Nephron (organoid): ENCODE data around the gene TTC9B.

Experiments
- H3K27ac Mint-ChIP-seq, 3 experiments: 2 replicates each; pipeline ENCODE4 v1.8.0; 2020; ENCODE audit warnings: mixed read lengths in 3 of 3, mild to moderate bottlenecking in 2 of 3, moderate library complexity in 1 of 3
- H3K27me3 Mint-ChIP-seq: 2 replicates; pipeline ENCODE4 v1.8.0; 2021; ENCODE audit warnings: low read depth, mild to moderate bottlenecking, moderate library complexity, mixed read lengths
- H3K36me3 Mint-ChIP-seq: 2 replicates; pipeline ENCODE4 v1.8.0; 2020; ENCODE audit warnings: low read depth, mixed read lengths
- H3K4me1 Mint-ChIP-seq: 2 replicates; pipeline ENCODE4 v1.8.0; 2020; ENCODE audit warnings: mixed read lengths
- H3K4me3 Mint-ChIP-seq, 3 experiments: 2 replicates each; pipeline ENCODE4 v1.8.0; 2020; ENCODE audit warnings: mild to moderate bottlenecking in 3 of 3, mixed read lengths in 3 of 3, moderate library complexity in 2 of 3
- H3K9me3 Mint-ChIP-seq: 2 replicates; pipeline ENCODE4 v1.8.0; 2020; ENCODE audit warnings: mixed read lengths
- CTCF ChIP-seq, 3 experiments: fragments of 200-600 bp; sonication (generic); IDR thresholded peaks; one replicate each; pipeline ENCODE4 v1.5.0; 2021; ENCODE audit warnings: antibody characterized with exemption in 3 of 3; ENCODE audit not compliant: unreplicated experiment in 3 of 3

The TTC9B gene

DNA sequence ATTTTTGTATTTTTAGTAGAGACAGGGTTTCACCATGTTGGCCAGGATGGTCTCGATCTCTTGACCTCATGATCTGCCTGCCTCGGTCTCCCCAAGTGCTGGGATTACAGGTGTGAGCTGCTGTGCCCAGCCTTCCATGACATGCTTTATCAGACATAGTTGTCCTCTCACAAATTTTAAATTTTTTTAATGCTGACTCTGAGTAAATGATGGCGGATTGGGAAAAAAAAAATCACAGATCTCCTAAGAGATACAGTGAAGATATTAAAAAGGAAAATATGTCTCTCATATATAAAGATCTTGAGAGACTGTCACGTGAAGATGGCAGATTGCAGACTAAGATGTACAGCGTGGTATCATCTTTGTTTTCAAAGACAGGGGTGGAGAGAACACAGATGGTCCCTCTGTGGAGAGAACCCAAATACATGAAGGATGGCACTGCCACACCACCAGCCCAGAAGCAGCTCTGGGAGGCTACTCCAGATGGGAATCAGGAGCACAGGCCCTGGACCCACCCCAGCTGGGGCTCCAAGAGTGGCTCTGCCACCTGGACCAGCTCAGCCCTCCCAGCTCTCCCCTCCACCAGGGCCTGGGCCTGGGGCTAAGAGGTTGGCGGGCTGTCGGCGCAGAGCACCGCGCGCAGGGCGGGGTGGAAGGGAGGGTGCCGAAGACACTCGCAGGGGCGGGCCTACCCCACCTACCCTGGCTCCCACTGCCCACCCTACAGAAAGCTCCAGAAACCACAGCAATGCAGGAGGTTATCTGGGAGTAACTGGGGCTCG lies 28.3 kb upstream of the TTC9B start:
- Mint-ChIP-seq H3K9me3 (no peaks in the 10 kb centered on the region), H3K27ac (peak overlapping the region in 2 of 3 experiments; percentile 44 to 55), H3K4me1 (peaks cover 37% of the 10 kb centered on the region), H3K27me3 (no peaks in the 10 kb centered on the region), H3K4me3 (no peak overlapping the region), H3K36me3 (peaks cover 14% of the 10 kb centered on the region)
- no peak for TF ChIP-seq CTCF (IDR thresholded peaks at IDR 0.05; ENCODE audit: unreplicated experiment in 3 of 3)

GRCh38 chr19:40245506-40246128 lies 27.4 kb upstream of the TTC9B start:
- Mint-ChIP-seq H3K36me3 (peaks cover 17% of the 10 kb centered on the region), H3K4me1 (peaks cover 37% of the 10 kb centered on the region), H3K9me3 (no peaks in the 10 kb centered on the region), H3K27me3 (no peaks in the 10 kb centered on the region), H3K27ac (peak overlapping the region; percentile 37 to 54 (median 53)), H3K4me3 (no peak overlapping the region)
- TF ChIP-seq CTCF (IDR thresholded peaks at IDR 0.05; ENCODE audit: unreplicated experiment in 3 of 3), result no peak

- no peak for TF ChIP-seq CTCF (IDR thresholded peaks at IDR 0.05; ENCODE audit: unreplicated experiment in 3 of 3)
- Mint-ChIP-seq H3K4me3 (peak overlapping the region in 1 of 3 experiments; percentile 5), H3K27ac (peak overlapping the region; percentile 37 to 54 (median 53)), H3K36me3 (peaks cover 18% of the 10 kb centered on the region), H3K9me3 (no peaks in the 10 kb centered on the region), H3K4me1 (peaks cover 34% of the 10 kb centered on the region), H3K27me3 (no peaks in the 10 kb centered on the region)
Observed at GRCh38 chr19:40244579-40245317, 26.6 kb upstream of the TTC9B start.

- Mint-ChIP-seq H3K36me3 (peaks cover 20% of the 10 kb centered on the region), H3K4me3 (peak overlapping the region in 2 of 3 experiments; percentile 49 to 73), H3K27me3 (no peaks in the 10 kb centered on the region), H3K27ac (peak overlapping the region; percentile 89 to 96 (median 95)), H3K4me1 (peaks cover 31% of the 10 kb centered on the region), H3K9me3 (no peaks in the 10 kb centered on the region)
- TF ChIP-seq CTCF (IDR thresholded peaks at IDR 0.05; ENCODE audit: unreplicated experiment in 3 of 3), result no peak
Observed at GRCh38 chr19:40243181-40243580, 25.0 kb upstream of the TTC9B start.

GRCh38 chr19:40242480-40242879 lies 24.3 kb upstream of the TTC9B start:
- Mint-ChIP-seq H3K27ac (peak overlapping the region in 1 of 3 experiments; percentile 95), H3K27me3 (no peaks in the 10 kb centered on the region), H3K9me3 (no peaks in the 10 kb centered on the region), H3K36me3 (peaks cover 21% of the 10 kb centered on the region), H3K4me1 (peaks cover 31% of the 10 kb centered on the region), H3K4me3 (no peak overlapping the region)
- TF ChIP-seq CTCF (IDR thresholded peaks at IDR 0.05; ENCODE audit: unreplicated experiment in 3 of 3), result no peak
